Hematopoietic multipotent progenitor cell treated with erythropoietin and hydrocortisone succinate and interleukin-3 and kit ligand, for 4 days (in vitro differentiated cells): ENCODE results near the gene MEF2A.
"Not testable (repeated sequence)": the region's sequence is repeated elsewhere in the genome, so short reads cannot be mapped to it uniquely, and the experiment has no call there.

Experiments
- DNase-seq: peaks from one replicate; pipeline ENCODE4 v3.0.0-alpha.2; 2015

MEF2A gene

DNA sequence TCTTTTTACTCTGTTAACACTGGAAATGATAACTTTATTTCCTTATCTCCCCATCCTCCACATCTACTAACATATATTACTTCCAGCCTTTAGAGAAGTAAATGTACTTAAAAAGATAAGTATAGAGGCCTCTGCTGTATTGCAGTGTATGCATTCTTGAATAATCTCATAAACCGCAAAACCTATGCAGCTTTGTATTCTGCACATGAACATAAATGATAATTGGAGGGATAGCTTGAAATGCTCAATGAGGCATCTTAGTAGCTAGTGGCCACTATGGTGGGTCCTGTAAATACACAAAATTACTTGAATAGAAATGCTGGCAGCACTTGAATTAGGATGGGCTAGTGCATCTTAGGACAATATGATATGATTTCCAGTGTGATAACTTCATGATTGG lies 90.4 kb downstream of the MEF2A start:
- DNase-seq = no peak

DNA sequence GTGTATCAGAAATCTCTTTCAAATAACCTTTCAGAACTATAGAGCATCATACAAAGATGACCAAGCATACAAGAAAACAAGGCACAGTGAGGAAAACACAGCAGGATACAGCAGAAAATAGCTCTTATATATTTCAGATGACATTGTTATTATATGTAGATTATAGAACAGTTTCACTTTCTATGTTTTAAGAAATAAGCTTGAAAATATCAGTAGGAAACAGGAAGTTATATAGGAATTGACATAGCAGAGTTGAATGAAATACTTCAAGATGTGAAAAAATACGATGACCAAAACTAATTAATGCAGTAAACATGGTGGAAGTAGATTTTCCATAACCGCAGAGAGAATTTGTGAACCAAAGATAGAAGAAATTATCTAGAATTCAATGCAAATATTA lies 92.2 kb downstream of the MEF2A start:
- DNase-seq = no peak

DNA sequence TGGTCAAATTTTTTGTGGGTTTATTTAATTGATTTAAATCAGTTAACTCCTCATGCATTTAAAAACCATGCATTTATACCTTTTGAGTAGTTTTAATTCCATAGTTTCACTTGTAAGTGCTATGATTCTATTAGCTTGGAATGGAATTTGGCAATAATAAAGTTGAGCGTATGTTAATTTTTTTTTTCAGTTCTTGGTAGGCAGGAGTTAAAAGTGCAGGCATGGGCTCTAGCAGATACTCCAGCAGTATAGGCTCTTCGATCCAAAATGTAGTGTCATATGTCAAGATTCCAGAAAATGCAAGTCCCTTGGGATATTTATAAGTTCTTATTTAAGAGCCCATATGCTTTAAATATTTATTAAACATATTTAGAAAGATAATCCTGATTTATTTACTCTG lies 97.1 kb downstream of the MEF2A start:
- no peak for DNase-seq

DNA sequence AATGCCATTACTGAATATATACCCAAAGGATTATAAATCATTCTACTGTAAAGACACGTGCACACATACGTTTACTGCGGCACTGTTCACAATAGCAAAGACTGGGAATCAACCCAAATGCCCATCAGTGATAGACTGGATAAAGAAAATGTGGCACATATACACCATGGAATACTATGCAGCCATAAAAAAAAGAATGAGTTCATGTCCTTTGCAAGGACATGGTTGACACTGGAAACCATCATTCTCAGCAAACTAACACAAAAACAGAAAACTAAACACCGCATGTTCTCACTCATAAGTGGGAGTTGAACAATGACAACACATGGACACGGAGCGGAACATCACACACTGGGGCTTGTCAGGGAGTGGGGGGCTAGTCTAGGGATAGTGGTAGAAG lies 100.3 kb downstream of the MEF2A start:
- DNase-seq = not testable (repeated sequence)

DNA sequence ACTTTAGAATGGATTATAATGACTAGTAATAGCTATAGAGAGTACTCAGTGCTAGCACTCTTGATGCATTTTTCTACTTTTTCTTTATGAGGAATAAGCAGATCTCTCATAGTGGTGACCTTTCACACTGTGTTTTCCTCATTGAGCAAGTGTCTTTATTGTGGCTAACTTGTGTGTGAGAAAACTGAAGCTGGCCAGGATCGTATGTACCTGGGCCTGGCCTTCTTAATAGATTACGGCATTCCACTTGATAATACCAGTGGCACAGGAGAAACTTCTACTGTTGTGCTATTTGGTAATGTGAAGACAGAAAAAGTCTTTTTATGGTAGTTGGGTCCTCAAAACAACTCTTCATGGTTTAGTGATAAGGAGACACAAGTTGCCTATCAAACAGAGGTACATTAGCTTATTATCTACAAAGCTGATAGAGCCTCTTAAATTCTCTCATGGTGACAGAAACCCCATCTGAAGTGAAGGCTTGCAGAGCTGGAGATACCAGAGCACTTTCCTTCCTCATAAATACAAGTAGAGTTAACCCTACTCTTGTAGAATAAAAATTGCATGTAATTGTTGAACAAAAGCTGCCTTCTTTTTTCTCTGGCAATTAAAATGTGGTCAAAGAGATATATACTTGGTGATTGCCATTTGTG lies 102.9 kb downstream of the MEF2A start:
- DNase-seq = peak; percentile 4

DNA sequence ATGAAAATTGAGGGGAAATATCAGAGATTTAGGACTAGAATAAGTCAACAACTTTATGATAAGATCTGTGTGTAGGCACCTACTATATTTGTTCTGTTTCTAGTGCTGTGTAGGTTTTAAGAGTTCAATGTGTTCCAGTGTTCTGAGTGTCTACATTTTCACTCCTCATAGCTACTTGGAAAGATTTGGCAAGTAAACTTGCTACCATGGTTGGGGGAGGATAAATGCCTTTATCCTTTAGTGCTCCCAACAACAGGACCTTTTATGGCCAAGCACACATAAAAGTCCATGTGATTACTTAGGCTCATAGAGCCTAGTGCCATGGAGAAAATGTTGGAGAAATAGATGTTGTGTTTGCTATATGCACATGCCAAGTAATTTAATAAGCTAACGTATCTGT lies 103.5 kb downstream of the MEF2A start:
- no peak for DNase-seq

DNA sequence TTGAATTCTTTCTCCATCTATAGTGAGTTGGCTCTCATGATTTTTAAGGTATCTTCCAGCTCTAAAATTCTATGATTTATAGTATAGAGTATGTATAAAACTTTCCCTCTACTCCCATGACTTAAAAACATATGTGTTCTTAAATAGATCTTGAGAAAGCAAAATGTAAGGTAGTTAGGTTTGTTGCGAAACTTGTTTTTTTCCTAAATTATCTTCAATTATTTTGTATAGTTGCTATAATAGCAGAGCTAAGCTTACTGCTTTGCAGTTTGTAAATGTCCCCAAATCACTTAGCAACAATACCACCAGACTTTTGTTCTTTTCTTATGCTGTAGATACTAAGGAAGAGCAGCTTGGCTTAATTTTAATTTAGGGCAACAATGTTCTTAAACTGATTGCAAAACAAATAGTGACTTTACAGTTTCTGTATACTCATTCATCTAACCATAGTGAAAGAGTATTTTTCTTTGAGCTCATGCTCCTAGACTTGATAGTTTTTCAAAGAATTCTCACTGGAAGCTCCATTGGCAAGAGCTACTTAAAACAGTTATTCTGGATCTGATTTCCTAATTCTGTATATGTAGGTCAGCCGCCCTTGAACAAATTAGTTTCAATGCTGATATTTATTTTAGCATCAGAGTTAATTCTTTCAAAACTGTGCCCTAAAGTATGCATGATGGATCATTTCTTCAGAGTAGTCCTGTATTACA lies 106.3 kb downstream of the MEF2A start:
- DNase-seq = no peak

DNA sequence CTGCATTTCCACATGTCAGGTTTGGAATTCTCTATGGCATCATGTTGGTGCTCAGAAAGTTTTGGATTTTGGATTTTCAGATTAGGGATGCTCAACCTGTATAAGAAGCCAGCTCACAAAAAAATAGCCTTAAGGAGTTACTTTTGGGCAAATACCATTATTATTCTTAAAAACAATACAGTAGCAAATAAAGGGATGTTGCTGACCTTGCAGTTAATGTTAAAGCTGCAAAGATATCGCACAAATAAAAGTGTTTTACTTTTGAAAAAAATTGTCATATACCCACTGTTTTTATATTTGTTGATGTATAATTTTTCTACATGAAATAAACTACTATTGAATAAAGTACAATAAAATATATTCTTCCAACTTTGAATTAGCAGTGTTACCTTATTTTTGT lies 107.3 kb downstream of the MEF2A start:
- DNase-seq = no peak

DNA sequence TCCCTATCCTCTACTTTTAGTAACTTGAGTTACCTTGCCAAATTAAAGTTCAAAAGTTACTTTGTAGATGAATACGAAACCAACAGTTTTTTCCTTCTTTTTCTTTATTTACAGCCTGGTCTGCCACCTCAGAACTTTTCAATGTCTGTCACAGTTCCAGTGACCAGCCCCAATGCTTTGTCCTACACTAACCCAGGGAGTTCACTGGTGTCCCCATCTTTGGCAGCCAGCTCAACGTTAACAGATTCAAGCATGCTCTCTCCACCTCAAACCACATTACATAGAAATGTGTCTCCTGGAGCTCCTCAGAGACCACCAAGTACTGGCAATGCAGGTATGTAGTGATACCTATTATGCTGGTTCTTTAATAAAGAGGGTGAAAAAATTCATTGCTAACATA lies 108.5 kb downstream of the MEF2A start:
- no peak for DNase-seq

DNA sequence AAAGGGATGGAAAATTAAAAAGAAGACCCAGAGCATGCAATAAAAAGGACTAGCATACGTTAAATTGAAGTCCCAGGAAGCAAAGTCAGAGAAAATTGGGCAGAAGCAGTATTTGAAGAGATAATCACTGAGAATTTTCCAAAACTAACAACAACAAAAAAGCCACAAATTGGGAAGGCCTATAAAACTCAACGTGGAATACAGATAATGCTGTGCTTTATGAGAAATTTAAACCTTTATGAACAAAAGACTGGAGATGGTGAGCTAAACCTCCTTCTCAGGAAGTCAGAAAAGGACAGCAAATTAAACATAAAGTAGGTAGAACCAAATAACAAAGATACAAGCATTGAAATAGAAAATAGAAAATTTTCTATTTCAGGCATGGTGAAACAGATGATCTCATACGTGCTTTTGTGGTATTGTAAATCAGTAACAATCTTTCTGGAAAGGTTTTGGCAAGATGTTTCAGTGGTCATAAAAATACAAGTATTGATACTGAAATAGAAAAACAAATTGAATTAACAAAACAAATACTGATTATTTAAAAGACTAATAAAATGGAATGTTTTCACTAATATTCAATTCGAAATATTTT lies 111.9 kb downstream of the MEF2A start:
- DNase-seq = no peak

DNA sequence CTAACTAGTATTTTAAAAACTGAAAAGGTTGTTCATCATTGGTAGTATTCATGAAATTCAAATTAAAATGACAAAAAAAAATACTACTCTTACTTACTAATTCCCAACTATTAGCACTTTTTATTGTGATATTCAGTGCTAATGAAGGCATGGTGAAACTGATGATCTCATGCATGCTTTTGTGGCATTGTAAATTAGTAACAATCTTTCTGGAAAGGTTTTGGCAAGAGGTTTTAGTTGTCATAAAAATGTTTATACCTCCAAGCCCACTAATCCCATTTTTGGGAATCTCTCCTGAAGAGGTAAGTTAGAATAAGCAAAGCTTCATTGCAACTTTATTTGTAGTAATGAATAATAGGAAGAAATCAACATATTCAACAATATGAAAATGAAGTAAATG lies 114.5 kb downstream of the MEF2A start:
- DNase-seq = no peak

DNA sequence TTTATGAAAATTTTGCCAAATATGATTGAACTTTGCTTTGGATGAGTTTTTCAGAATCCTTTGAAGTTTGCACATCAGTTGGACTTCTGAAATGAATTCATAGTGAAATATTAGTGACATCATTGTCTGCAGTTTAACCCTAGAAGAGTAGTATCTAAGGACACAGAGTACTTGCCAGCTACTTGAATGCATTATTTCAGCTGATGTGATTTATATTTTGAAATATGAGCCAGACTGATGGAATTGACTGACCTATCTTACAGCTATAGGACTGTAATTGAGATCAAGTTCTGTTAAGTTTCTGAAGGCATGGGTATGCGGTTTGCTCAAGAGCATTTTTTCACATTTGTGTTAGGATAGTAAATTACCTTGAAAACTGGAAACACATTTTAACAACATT lies 116.2 kb downstream of the MEF2A start:
- DNase-seq = no peak

DNA sequence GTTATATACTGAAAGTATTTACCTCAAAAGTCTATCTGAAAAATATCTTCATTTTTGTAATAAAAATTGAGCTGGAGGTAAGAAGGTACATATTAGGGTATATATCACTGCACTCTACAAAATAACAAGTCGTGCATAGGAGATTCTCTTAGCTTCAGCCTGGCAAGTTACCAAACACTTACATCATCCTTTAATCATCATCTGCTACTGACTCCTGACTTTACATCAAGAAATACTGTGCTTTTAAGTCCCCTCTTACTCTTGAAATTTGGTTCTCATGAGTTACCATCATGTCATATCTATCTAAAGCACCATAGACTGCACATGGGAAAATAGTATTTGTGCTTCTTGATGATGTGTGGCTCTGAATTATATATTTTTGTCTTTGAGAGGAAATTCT lies 116.7 kb downstream of the MEF2A start:
- DNase-seq = no peak

DNA sequence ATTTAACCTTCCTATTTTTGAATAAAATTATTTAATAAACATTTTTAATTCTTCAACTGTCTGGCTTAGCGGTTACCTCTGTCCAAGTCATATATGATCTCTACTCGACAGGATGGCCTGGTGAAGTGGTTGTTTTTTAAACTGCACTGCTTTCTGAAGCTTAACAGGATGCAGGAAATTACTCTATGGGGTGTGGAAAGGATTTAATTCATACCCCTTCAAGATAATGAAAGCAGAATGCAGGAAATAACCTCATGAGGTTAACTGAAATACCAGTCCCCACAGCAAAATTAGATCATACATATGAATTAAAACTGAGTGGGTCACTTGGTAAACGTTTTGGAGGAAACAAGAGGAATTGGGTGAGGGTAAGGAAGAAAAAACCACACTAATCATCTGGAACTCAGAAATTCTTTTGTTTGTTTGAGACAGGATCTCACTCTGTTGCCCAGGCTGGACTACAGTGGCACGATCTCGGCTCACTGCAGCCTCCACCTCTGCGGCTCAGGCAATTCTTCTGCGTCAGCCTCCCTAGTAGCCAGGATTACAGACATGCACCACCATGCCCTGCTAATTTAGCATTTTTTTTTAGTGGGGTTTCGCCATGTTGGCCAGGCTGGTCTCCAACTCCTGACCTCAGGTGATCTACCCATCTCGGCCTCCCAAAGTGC lies 117.4 kb downstream of the MEF2A start:
- no peak for DNase-seq

DNA sequence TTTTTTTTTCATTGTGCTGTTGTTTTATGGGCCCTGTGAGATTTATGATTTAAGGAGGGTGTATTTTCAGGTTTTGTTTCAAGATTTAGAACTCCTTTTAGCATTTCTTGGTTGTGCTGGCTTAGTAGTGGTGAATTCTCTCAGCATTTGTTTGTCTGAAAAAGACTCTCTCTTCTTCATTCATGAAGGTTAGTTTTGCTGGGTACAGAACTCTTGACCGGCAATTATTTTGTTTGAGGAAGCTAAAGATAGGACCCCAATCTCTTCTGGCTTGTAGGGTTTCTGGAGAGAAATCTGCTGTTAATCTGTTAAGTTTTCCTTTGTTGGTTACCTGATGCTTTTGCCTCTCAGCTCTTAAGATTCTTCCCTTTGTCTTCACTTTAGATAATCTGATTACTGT lies 120.5 kb downstream of the MEF2A start:
- DNase-seq = no peak

DNA sequence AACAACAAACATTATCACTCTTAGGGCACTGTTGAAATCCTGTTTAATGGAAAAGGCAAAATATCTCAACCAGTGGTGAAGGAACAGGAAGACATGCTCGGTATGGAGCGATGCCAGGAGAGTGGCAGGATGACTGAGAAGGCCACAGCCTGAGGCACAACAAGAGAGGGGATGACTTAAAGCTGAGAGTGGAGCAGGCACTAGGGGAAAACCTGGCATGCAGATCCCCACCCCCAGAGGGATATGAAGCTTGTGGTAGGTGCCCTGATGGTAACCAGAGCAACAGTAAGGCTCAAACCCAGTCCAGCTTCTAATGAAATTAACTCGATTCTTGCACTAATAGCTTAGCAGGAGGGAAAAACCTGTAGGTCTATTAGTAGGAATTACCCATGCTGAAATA lies 127.0 kb downstream of the MEF2A start:
- DNase-seq = no peak

DNA sequence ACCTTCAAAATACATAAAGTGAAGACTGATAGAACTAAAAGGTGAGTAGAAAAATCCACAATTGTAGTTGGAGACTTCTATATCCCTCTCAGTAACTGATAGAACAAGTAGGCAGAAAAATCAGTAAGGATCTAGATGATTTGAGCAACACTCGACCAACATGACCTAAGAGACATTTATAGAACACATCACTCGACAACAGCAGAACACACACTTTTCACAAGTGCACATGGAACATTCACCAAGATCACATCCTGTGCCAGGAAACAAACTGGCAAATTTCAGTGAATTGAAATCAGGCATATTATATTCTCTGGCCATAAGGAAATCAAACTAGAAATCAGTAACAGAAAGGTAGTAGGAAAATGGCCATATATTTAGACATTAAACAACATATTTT lies 130.3 kb downstream of the MEF2A start:
- DNase-seq = no peak

DNA sequence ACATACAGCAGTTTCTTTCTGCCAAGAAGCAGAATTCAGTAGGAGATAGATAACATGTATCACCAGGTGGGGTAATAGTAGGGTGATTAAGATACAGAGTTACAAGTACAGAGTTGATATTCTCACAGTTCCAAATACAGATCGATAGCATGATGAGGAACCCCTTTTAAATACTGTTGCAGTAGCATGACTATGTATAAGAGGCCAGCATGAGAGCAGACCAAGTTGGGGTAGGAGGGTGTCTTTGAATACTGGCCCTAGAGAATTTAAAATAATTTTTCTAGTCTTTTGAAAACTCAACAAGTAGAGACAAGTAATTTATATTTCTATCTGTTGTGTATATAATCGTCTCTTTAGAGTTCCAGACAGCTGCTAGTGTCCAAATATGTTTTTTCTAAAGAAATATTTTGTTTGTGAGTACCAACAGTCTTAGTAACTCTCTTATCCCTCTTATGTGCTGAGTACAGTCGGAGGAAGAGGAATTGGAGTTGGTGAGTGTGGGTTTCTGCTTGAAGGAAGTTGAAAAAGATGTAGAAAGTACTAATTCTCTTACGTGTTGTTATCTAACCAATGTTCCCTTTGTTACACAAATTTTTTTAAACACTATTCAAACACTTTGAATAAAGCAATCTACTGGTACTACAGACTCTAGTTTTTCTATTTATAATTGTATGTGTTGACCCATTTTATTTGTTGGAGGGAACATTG lies 137.3 kb downstream of the MEF2A start:
- DNase-seq = peak; percentile 34

DNA sequence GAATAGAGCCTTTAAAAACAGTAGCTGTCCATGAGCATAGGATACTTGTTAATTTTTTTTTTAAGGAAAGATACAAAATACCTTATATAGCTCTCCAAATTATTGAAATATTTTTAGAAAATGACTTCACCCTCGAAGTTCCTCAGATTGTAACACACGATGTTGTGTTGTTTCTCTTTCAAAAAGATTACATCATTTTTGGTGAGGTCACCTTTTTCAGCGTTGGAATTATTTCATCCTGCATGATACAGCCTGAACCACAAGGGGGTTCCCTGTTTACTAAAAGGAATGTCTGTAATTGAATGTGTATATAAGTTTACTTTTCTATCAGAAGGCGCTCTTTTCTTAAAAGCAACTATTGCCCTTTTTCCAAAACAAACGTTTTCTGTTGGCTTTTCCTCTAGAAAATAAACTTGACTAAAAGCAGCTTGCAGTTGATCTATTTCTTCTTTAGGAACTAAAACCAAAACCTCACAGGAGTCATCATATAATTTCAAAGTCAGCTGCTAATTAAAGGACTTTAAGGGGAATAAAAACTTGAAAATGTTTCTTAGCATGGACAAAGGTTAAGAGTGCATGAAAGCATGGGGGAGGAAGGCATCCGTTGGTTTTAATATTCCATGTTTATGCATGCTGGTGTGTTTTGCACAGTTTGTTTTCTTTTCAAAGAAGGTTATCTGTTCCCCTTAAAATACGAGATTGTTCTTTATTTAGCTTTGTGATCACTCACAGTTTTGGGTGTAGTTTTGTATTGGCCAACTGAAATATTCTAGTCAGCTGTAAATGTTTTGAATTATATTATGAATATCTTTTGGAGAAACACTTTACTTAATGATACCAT lies 138.0 kb downstream of the MEF2A start:
- peak; percentile 84 for DNase-seq

DNA sequence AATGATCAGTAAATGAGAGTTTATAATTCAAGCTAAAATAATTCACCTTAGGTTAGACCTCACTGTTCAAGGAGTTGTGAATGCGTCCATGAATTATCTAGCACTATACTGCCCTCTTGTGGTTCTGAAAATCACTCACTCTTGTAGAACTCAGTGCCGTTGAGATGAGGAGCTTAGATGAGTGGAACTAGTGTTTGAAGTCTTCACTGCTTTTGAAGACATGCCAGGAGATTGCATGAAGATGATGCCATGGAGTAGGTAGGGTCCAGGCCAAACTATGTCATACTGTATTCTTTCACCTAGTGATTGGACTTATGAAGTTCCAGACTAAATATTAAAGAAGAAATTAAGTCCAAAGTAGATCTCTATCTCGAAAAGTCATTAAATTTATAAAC lies 138.7 kb downstream of the MEF2A start:
- DNase-seq = peak; percentile 93

DNA sequence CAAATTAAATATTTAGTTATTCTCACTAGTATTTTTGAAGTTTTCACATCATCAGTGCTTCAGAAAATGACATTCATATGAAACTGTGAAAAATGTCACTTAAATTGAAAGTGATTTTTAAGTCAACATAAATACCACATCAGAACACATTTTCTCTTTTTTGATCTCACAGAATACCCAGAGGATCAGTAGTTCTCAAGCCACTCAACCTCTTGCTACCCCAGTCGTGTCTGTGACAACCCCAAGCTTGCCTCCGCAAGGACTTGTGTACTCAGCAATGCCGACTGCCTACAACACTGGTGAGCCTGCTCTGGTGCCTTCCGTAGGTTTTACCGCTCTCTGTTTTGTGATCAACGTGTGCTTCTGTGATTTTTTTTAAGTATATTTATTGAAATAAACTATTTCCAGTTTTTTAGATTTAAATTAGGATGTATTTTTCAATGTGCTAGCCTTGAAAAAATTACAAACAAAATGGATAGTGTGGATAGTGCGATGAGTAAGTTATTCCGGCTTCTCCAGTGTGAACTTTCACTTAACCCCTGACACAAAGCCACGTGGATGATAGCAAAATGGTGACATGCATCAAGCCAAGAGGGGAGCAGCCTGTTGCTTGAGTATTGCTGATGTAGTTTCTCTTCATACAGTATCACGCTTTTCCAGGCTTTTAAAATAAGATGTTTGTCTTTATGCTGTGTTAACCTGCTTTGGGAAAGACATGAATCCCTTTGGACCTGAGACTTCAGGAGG lies 140.9 kb downstream of the MEF2A start:
- DNase-seq = no peak
